Spinal cord (tissue), 10 donors: Measurements from ENCODE around the gene GYG2. TPM values are rescaled to one million over a fixed set of nuclear protein-coding genes. Genes with fewer than 3 reads are reported as not detected.

ENCODE experiments used
- DNase-seq, 6 donors: peaks; one replicate each; pipeline versions ENCODE4 v3.0.0 to v3.0.0-alpha.2; 2013 to 2015; ENCODE audit warnings: low spot score in 6 of 6, low read depth in 4 of 6
- H3K27ac ChIP-seq: one replicate; pipeline ENCODE4 v1.5.1; 2013; ENCODE audit warnings: low read depth, low read length, control low read depth
- H3K27me3 ChIP-seq: one replicate; pipeline ENCODE4 v1.6.1; 2013; ENCODE audit warnings: low read length; ENCODE audit not compliant: control insufficient read depth, insufficient read depth
- H3K36me3 ChIP-seq: one replicate; pipeline ENCODE4 v1.6.1; 2013; ENCODE audit warnings: low read length; ENCODE audit not compliant: control insufficient read depth, insufficient read depth
- H3K4me1 ChIP-seq: one replicate; pipeline ENCODE4 v1.6.1; 2013; ENCODE audit warnings: low read length; ENCODE audit not compliant: control insufficient read depth, insufficient read depth
- H3K4me3 ChIP-seq: one replicate; pipeline ENCODE4 v1.5.1; 2013; ENCODE audit warnings: low read depth, low read length, control low read depth
- H3K9me3 ChIP-seq: one replicate; pipeline ENCODE4 v1.6.1; 2013; ENCODE audit warnings: low read length; ENCODE audit not compliant: control insufficient read depth, insufficient read depth
- WGBS: methylation state at CpG from one replicate; pipeline ENCODE4 v1.1.5; 2013; ENCODE audit warnings: missing lambda C conversion rate; ENCODE audit not compliant: insufficient coverage; 5-methylcytosine and 5-hydroxymethylcytosine counted together
- polyA plus RNA-seq, 2 donors: library from polyadenylated mRNA; unstranded; fragments of 120-200 nt; gene quantifications; one replicate each; pipeline ENCODE4 v1.2.1, GENCODE V29; 2013; ENCODE audit not compliant: insufficient read length in 2 of 2
- total RNA-seq, 2 donors: library from RNA; depleted of rRNA in 1 of 2; stranded (reverse); fragments of 120-200 nt in 1 of 2; fragments of >200 nt in 1 of 2; gene quantifications; one replicate each; pipeline versions ENCODE4 v1.2.3 to v1.2.4, GENCODE V29; 2013 to 2014
- donor health status: healthy.

The GYG2 gene
- total and polyA plus RNA-seq, 4 donors = 20.3 to 47.1 (median 34.8) TPM

DNA sequence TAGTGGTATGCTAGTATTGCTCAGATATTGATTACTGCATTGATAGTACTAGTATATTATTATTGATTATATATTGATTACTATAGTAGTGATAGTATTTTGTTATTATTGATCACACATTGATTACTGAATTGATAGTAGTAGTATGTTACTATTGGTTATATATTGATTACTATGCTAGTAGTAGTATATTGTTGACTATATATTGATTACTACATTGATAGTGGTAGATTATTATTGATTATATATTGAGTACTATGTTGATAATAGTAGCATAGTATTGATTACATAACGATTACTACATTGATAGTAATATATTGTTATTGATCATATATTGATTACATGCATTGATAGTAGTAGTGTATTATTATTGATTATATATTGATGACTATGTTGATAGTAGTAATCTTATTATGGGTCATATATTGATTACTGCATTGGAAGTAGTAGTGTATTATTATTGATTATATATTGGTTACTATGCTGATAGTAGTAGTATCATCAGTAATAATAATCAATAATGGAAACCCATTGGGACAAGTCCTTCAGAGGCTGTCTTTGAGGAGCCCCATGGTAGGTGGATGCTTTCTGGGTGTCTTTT is 30.6 kb downstream of the GYG2 start:
- Histone ChIP-seq H3K36me3 (peaks cover 49% of the 10 kb centered on the region), H3K27me3 (no peaks in the 10 kb centered on the region), H3K27ac (no peak overlapping the region), H3K4me1 (no peaks in the 10 kb centered on the region), H3K4me3 (no peak overlapping the region), H3K9me3 (no peaks in the 10 kb centered on the region)
- no CpG with 5 or more reads among the region's 1 CpG for WGBS
- no peak for DNase-seq

DNA sequence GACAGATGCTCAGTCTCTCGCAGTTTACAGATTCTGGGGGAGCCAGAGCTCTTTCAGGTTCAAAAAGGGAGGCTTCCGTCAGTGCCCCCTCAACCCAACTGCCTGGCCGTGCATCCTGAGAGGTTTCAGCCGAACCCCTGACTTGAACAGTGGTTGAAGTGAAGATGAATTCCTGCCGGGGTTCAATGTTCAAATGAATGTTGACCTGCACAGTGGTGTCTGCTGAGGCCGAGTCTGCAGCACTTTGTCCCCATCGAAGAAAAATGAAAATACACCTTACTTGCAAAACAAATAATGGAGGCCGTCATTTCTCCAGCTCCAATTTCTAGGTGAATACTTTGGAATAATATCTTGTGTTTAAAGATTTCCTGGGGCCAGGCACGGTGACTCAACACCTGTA is 33.7 kb downstream of the GYG2 start:
- Histone ChIP-seq H3K9me3 (no peaks in the 10 kb centered on the region), H3K27me3 (no peaks in the 10 kb centered on the region), H3K27ac (no peak overlapping the region), H3K4me3 (no peak overlapping the region), H3K4me1 (no peaks in the 10 kb centered on the region), H3K36me3 (peaks cover 53% of the 10 kb centered on the region)
- no peak for DNase-seq
- WGBS = 88% methylated on average over 5 of the region's 9 CpGs

DNA sequence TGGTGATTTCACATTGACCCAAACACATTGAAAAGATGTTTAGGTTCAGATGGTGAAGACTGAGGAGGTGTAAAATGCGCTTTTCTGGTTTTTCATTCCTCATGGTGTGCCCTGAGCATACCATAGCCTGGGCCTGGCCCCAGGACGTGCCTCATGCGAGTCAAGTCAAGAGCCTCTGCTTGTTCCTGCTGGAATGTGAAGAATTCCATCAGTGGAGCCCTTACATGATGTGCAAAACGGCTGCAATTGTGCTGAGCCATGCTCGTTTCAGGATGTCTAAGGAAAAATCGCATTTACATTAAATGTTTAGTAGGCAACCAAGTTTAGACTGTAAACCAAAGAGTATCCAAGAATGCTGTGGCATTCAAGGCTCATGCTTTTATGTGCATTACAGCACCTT is 34.9 kb downstream of the GYG2 start:
- Histone ChIP-seq H3K9me3 (no peaks in the 10 kb centered on the region), H3K4me1 (no peaks in the 10 kb centered on the region), H3K27me3 (no peaks in the 10 kb centered on the region), H3K27ac (no peak overlapping the region), H3K4me3 (no peak overlapping the region), H3K36me3 (peaks cover 57% of the 10 kb centered on the region)
- WGBS = 81% methylated on average over 6 of the region's 6 CpGs
- DNase-seq = no peak

DNA sequence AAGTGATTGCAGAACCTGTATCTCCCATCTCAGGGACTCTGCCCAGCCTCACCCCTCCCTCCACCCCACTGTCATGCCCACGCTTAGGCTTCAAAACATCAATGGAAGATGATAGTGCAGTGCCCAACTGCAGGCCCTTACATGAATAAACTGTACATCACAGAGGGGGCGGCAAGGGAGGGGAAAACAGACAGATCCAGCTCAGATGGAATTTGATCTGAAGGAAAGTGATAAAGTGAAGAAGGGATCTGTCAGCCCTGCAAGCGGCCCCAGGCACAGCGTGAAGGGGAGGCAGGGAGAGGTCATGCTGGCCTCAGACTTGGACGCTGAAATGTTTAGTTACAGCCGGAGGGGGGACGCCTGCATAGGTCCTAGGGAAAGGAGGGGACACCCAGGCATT is 38.5 kb downstream of the GYG2 start:
- Histone ChIP-seq H3K9me3 (no peaks in the 10 kb centered on the region), H3K27me3 (no peaks in the 10 kb centered on the region), H3K36me3 (peaks cover 46% of the 10 kb centered on the region), H3K27ac (no peak overlapping the region), H3K4me3 (no peak overlapping the region), H3K4me1 (no peaks in the 10 kb centered on the region)
- no peak for DNase-seq
- 89% methylated on average over 6 of the region's 7 CpGs for WGBS

DNA sequence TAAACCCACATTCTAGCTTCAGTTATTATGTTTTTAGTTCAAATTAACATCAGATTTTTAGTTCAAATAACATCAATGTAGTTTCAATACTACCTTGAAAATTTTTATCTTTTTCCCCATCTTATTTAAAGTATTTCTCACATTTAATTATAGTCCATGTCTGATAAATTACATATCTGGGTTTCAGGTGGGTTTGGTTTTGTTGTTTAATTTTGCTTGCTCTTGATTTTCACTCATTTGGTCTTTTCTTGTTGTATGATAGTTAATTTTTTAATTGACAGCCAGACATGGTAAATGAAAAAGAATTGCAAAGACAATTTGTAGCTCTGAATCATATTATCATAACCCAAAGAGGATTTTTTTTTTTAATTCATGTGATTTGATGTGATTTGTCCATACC is 41.9 kb downstream of the GYG2 start:
- no peaks in the 10 kb centered on the region for H3K27me3 ChIP-seq
- no peak for DNase-seq
- peaks cover 23% of the 10 kb centered on the region for H3K36me3 ChIP-seq
- H3K9me3 ChIP-seq = no peaks in the 10 kb centered on the region
- H3K4me1 ChIP-seq = no peaks in the 10 kb centered on the region
- no peak overlapping the region for H3K4me3 ChIP-seq
- H3K27ac ChIP-seq = no peak overlapping the region

DNA sequence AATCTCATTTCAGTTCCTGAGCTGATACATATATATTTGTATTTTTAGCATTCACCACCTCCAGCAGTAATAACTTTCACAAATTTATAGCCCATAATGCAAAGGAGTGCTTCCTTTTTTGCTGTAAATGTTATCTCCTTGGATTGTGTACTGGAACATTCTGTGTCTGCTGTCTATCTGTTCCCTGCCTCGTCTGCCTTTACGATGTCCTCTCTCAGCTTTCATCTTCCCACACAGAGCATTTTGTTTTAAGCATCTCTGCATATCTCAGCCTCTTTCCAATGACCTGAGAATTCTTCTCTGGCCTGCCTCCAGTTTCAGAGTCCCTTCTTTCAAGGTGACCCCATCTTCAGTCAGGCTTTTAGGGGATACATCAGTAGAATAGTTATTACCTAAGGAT is 43.1 kb downstream of the GYG2 start:
- no peaks in the 10 kb centered on the region for H3K9me3 ChIP-seq
- no peaks in the 10 kb centered on the region for H3K4me1 ChIP-seq
- H3K36me3 ChIP-seq = peaks cover 17% of the 10 kb centered on the region
- no peak overlapping the region for H3K27ac ChIP-seq
- H3K27me3 ChIP-seq = no peaks in the 10 kb centered on the region
- peak in 1 of 6 donors; percentile 6 for DNase-seq
- WGBS = no CpG with 5 or more reads among the region's 2 CpGs
- H3K4me3 ChIP-seq = no peak overlapping the region

DNA sequence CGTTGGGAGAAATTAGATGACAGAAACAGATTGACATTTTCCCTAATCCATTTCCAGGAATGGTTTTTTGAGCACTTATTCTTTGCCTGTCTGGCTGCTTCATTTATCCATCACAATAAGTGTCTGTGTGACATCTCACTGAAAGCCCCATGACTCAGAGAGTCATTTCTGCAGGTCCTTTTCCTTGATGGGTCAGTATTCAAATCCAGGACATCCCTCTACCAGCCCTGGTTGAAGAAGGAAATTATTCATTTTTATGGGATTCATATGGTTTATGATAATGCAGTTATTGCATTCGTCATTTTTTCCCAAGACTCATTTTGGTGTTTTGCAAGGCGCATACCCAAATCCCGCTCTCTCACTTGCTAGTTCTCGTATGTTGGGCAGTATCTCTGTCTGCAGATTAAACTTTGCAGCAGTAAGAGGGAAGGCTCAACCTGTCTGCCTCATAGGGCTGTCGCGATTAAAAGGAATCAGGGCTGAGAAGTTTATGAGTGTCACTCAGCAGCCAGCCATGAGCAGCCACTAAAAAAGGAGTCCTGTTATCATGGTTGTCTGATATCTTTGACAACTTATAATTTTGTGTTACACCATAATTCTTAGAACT is 44.0 kb downstream of the GYG2 start:
- Histone ChIP-seq H3K4me1 (no peaks in the 10 kb centered on the region), H3K36me3 (peaks cover 9% of the 10 kb centered on the region), H3K4me3 (no peak overlapping the region), H3K27ac (no peak overlapping the region), H3K27me3 (no peaks in the 10 kb centered on the region), H3K9me3 (no peaks in the 10 kb centered on the region)
- 100% methylated on average over 5 of the region's 7 CpGs for WGBS
- no peak for DNase-seq

DNA sequence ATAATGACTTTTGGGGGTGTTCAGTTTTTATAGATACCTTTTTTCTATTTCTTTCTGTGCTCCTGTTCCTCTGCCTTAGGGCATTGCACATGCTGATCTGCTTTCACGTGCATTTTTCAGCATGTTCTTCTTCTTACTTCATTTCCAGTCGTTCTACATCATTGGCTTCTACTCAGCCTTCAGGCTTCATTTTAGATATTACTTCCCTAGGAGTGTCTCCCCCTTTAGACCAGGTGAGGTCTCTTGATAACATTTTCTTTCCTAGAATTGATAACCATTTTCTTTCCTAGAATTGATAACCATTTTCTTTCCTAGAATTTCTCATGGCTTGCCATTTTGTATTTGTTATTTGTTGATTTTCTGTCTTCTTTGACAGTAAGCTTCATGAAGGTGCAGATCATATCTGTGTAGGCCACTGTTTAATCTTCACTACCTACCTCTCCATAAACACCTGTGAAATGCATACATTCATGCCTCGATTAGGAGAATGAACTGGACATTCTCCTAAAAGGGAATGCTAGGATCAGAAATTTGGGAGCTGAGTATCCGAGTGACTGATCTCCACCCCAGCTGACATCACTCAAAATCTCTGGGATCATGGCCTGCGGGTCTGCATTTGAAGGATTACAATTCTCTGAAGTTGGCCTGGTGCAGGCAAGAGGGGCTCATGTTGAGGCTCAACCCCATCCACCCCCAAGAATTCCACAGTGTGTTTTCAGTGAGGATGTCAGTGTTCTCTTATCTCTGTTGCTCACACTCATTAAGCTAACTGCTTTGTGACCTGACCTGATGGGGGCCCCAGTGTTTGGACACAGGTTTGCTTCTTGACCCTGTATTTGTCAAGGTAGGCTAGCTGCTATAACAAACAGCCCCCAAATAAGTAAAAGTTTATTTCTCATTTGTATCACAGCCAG is 45.7 kb downstream of the GYG2 start:
- no peak overlapping the region for H3K27ac ChIP-seq
- H3K9me3 ChIP-seq = no peaks in the 10 kb centered on the region
- no peaks in the 10 kb centered on the region for H3K4me1 ChIP-seq
- WGBS = 100% methylated on average over 3 of the region's 5 CpGs
- peaks cover 5% of the 10 kb centered on the region for H3K36me3 ChIP-seq
- H3K27me3 ChIP-seq = no peaks in the 10 kb centered on the region
- DNase-seq = no peak
- no peak overlapping the region for H3K4me3 ChIP-seq

DNA sequence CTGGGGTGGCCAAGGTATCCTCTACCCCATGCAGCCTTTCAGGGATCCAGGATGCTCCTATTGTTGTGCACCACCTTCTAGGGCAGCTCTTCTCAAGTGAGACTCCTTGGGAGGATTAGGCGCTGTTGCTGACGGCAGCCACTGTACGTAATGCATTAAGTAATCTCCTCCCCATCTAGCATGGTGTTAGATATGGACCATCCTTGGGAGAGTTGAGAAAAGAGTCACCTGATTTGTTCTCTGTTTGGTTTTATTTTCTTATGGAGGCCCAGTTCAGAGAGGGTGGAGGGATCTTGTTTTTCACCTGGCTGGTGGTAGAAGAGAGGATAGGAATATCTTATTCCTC is 46.4 kb downstream of the GYG2 start:
- Histone ChIP-seq H3K4me1 (no peaks in the 10 kb centered on the region), H3K27me3 (no peaks in the 10 kb centered on the region), H3K4me3 (no peak overlapping the region), H3K36me3 (peaks cover 4% of the 10 kb centered on the region), H3K9me3 (no peaks in the 10 kb centered on the region), H3K27ac (no peak overlapping the region)
- no peak for DNase-seq
- no CpG with 5 or more reads among the region's 3 CpGs for WGBS
